ENCODE data around the gene UBE2K.

DNA sequence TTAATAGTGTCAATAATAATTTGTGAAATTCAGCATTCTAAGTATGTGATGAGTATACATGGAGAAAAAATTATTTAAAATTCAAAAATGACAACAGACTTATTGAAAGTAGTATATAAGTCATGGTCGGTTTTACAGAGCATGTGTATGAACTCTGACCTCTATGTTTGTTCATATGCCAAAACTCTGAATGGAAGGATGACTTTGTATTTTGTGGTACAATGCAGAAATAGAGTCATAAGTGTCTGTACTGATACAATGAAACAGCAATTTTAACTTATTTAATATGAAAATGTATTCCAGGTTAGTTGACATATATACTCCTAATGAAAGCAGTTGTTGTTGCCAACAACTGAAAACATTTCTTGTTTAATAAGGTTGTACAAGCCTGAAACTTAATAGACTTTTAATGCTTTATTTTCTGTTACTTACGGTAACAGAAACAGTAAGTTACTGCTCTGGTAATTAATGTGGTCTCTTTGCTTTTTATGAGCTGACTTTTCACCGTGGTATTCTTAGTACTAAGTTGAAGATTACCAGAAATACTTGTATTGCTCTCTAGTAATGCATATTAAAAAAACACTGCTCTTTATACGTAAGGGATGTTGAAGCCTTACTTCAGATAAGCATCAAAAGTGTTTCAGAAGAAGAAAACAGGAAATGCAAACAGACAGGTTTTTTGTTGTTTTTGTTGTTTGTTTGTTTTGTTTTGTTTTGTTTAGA lies 1.9 kb downstream of the UBE2K start:
- TF ChIP-seq EZH2 (IDR thresholded peaks at IDR 0.05; ENCODE audit: insufficient read depth, poor library complexity, severe bottlenecking) (no peak), EZH2phosphoT487 (IDR thresholded peaks at IDR 0.05; ENCODE audit: insufficient read depth, low read depth) (no peak)
